ENCODE results near the gene UBAC2.
"Not testable (repeated sequence)": the region's sequence is repeated elsewhere in the genome, so short reads cannot be mapped to it uniquely, and the experiment has no call there.

The UBAC2 gene

GRCh38 chr13:99385161-99385560 is 184.5 kb downstream of the UBAC2 start:
- DNase-seq, result peak in 1 of 10 donors; percentile 73
- intact Hi-C loops (cut with DNase I), result loop anchor here (10.0 kb wide), 1 partner anchor 50 kb away; no protein-coding TSS in a partner anchor

- no peak for DNase-seq
- intact Hi-C loops (cut with DNase I), result loop anchor here (10.0 kb wide), 1 partner anchor 49 kb away; no protein-coding TSS in a partner anchor
Measured at GRCh38 chr13:99385940-99386339, 185.3 kb downstream of the UBAC2 start.

- intact Hi-C loops (cut with DNase I), result loop anchor here (10.0 kb wide), 1 partner anchor 48 kb away; no protein-coding TSS in a partner anchor
- no peak for DNase-seq
Measured at GRCh38 chr13:99386495-99386894, 185.8 kb downstream of the UBAC2 start.

- intact Hi-C loops (cut with DNase I), result loop anchor here (10.0 kb wide), 1 partner anchor 48 kb away; no protein-coding TSS in a partner anchor
- no peak for DNase-seq
Measured at GRCh38 chr13:99386911-99387788, 186.5 kb downstream of the UBAC2 start.

- intact Hi-C loops (cut with DNase I), result loop anchor here (10.0 kb wide), 1 partner anchor 46 kb away; no protein-coding TSS in a partner anchor
Measured at GRCh38 chr13:99388334-99388923, 187.8 kb downstream of the UBAC2 start.

GRCh38 chr13:99389094-99389493 is 188.4 kb downstream of the UBAC2 start:
- not testable (repeated sequence) for DNase-seq
- intact Hi-C loops (cut with DNase I), result loop anchor here (10.0 kb wide), 1 partner anchor 46 kb away; no protein-coding TSS in a partner anchor

More at GRCh38 chr13:99388334-99388923, 187.8 kb downstream of the UBAC2 start:
- no peak for DNase-seq

GRCh38 chr13:99389520-99390304 is 189.1 kb downstream of the UBAC2 start:
- DNase-seq, result no peak

GRCh38 chr13:99390601-99391000 is 189.9 kb downstream of the UBAC2 start:
- intact Hi-C loops (cut with DNase I), result no loop called here
- DNase-seq, result no peak

More at GRCh38 chr13:99389520-99390304, 189.1 kb downstream of the UBAC2 start:
- intact Hi-C loops (cut with DNase I), result loop anchor here (10.0 kb wide), 1 partner anchor 45 kb away; no protein-coding TSS in a partner anchor

GRCh38 chr13:99391781-99392469 is 191.3 kb downstream of the UBAC2 start:
- intact Hi-C loops (cut with DNase I), result no loop called here
- DNase-seq, result no peak

- DNase-seq, result no peak
- intact Hi-C loops (cut with DNase I), result no loop called here
Measured at GRCh38 chr13:99392470-99393135, 191.9 kb downstream of the UBAC2 start.

- intact Hi-C loops (cut with DNase I); DNase-seq: not testable (repeated sequence)
Measured at GRCh38 chr13:99393391-99393790, 192.7 kb downstream of the UBAC2 start.

- DNase-seq, result no peak
Measured at GRCh38 chr13:99393791-99394735, 193.4 kb downstream of the UBAC2 start.

GRCh38 chr13:99395436-99395835 is 194.8 kb downstream of the UBAC2 start:
- intact Hi-C loops (cut with DNase I), result no loop called here

More at GRCh38 chr13:99393791-99394735, 193.4 kb downstream of the UBAC2 start:
- intact Hi-C loops (cut with DNase I), result no loop called here

GRCh38 chr13:99396446-99396845 is 195.8 kb downstream of the UBAC2 start:
- intact Hi-C loops (cut with DNase I), result no loop called here
- no peak for DNase-seq

More at GRCh38 chr13:99395436-99395835, 194.8 kb downstream of the UBAC2 start:
- no peak for DNase-seq

GRCh38 chr13:99398071-99398470 is 197.4 kb downstream of the UBAC2 start:
- no peak for DNase-seq
- intact Hi-C loops (cut with DNase I), result no loop called here

GRCh38 chr13:99398916-99399622 is 198.4 kb downstream of the UBAC2 start:
- intact Hi-C loops (cut with DNase I), result no loop called here
- DNase-seq, result no peak

- intact Hi-C loops (cut with DNase I), result no loop called here
- no peak for DNase-seq
Measured at GRCh38 chr13:99399623-99399974, 198.9 kb downstream of the UBAC2 start.

Measured in posterior cingulate gyrus (tissue), 11 donors.